ENCODE results near the gene SVIL.
"Not testable (repeated sequence)": the region's sequence is repeated elsewhere in the genome, so short reads cannot be mapped to it uniquely, and the experiment has no call there.

The SVIL gene

DNA sequence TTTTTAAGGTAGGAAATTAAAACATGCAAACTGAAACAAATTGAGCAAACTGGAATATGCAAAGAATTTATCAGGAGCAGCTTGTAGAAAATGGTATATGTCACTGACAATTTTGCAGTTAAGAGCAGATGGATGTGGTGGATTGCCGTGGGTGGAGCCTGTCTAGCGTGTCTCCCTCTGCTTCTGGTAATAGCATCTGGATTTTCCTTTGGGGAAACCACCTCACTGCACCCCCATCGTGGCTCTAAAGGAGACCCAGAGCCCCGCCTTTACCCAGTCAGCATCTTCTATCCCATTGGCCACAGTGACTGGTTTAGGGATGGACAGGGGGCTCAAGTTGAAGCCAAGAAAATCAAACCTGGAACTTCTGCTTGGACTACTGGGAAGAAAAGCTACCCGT, 142.9 kb downstream of the SVIL start:
- H3K27me3 ChIP-seq (ENCODE audit: insufficient read depth, low read length, poor library complexity, severe bottlenecking) = no peaks in the 10 kb centered on the region
- no peaks in the 10 kb centered on the region for H3F3A ChIP-seq (ENCODE audit: low read depth)
- H3K4me3 ChIP-seq (ENCODE audit: low read length, poor library complexity, severe bottlenecking) = no peak overlapping the region
- no peaks in the 10 kb centered on the region for H3K9me3 ChIP-seq (ENCODE audit: insufficient read depth, low read depth, low read length)
- no peak overlapping the region for H3K9ac ChIP-seq (ENCODE audit: low read depth, low read length, poor library complexity, severe bottlenecking)
- H3K79me2 ChIP-seq (ENCODE audit: insufficient read depth, low read length) = no peaks in the 10 kb centered on the region
- no peaks in the 10 kb centered on the region for H3K36me3 ChIP-seq (ENCODE audit: insufficient read depth, low read length)
- H3K4me2 ChIP-seq (ENCODE audit: low read depth, low read length, poor library complexity, severe bottlenecking) = no peak overlapping the region
- no peaks in the 10 kb centered on the region for H3K9me2 ChIP-seq (replicated peaks; ENCODE audit: low read depth, low read length)
- peaks cover 11% of the 10 kb centered on the region for H3K4me1 ChIP-seq (ENCODE audit: insufficient read depth, low read length, poor library complexity, severe bottlenecking)
- no peak overlapping the region for H2AFZ ChIP-seq (ENCODE audit: low read length)
- no peaks in the 10 kb centered on the region for H4K20me1 ChIP-seq (ENCODE audit: insufficient read depth, low read length, poor library complexity, severe bottlenecking)
- TF ChIP-seq, protein P1, sequence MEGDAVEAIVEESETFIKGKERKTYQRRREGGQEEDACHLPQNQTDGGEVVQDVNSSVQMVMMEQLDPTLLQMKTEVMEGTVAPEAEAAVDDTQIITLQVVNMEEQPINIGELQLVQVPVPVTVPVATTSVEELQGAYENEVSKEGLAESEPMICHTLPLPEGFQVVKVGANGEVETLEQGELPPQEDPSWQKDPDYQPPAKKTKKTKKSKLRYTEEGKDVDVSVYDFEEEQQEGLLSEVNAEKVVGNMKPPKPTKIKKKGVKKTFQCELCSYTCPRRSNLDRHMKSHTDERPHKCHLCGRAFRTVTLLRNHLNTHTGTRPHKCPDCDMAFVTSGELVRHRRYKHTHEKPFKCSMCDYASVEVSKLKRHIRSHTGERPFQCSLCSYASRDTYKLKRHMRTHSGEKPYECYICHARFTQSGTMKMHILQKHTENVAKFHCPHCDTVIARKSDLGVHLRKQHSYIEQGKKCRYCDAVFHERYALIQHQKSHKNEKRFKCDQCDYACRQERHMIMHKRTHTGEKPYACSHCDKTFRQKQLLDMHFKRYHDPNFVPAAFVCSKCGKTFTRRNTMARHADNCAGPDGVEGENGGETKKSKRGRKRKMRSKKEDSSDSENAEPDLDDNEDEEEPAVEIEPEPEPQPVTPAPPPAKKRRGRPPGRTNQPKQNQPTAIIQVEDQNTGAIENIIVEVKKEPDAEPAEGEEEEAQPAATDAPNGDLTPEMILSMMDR (conservative IDR thresholded peaks at IDR 0.05; ENCODE audit: low read length) = no peak
- no peak for TF ChIP-seq EZH2phosphoT487 (IDR thresholded peaks at IDR 0.05; ENCODE audit: borderline replicate concordance)

DNA sequence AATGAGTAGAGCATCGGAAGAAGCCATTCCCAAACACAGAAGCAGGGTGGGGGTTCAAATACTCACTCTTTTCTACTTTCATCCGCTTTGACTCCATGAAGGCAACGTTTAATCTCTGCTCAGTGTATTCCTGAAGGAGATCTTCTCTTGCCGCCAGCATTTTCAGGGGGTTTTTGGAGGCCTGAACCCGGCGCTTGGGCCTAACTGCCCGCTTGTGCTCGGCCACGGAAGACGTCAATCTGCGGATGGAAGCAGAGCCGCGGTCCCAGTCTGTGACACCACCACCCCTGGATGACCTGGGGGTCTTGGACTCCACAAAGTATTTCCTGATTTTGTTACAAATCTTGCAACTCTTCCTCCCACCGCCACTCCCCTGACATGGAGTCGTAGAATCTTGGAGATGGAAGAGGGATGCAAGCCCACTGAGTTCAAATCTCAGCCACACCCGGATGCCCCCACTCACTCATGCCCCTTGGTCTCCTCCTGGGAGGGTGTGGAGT, 143.9 kb downstream of the SVIL start:
- H2AFZ ChIP-seq (ENCODE audit: low read length); H3K27me3 ChIP-seq (ENCODE audit: insufficient read depth, low read length, poor library complexity, severe bottlenecking); H3K4me2 ChIP-seq (ENCODE audit: low read depth, low read length, poor library complexity, severe bottlenecking); H4K20me1 ChIP-seq (ENCODE audit: insufficient read depth, low read length, poor library complexity, severe bottlenecking); H3K79me2 ChIP-seq (ENCODE audit: insufficient read depth, low read length); H3K9ac ChIP-seq (ENCODE audit: low read depth, low read length, poor library complexity, severe bottlenecking); H3K9me3 ChIP-seq (ENCODE audit: insufficient read depth, low read depth, low read length); H3K36me3 ChIP-seq (ENCODE audit: insufficient read depth, low read length); H3K9me2 ChIP-seq (replicated peaks; ENCODE audit: low read depth, low read length); H3K4me3 ChIP-seq (ENCODE audit: low read length, poor library complexity, severe bottlenecking); H3F3A ChIP-seq (ENCODE audit: low read depth): not testable (repeated sequence)
- peaks cover 18% of the 10 kb centered on the region for H3K4me1 ChIP-seq (ENCODE audit: insufficient read depth, low read length, poor library complexity, severe bottlenecking)

GRCh38 chr10:29488471-29488870, 146.3 kb downstream of the SVIL start:
- H3K9me2 ChIP-seq (replicated peaks; ENCODE audit: low read depth, low read length); H3K27me3 ChIP-seq (ENCODE audit: insufficient read depth, low read length, poor library complexity, severe bottlenecking); H3K4me3 ChIP-seq (ENCODE audit: low read length, poor library complexity, severe bottlenecking); H3K4me2 ChIP-seq (ENCODE audit: low read depth, low read length, poor library complexity, severe bottlenecking); H3K36me3 ChIP-seq (ENCODE audit: insufficient read depth, low read length); H3F3A ChIP-seq (ENCODE audit: low read depth); H3K9ac ChIP-seq (ENCODE audit: low read depth, low read length, poor library complexity, severe bottlenecking); H4K20me1 ChIP-seq (ENCODE audit: insufficient read depth, low read length, poor library complexity, severe bottlenecking); H3K79me2 ChIP-seq (ENCODE audit: insufficient read depth, low read length); H2AFZ ChIP-seq (ENCODE audit: low read length); H3K9me3 ChIP-seq (ENCODE audit: insufficient read depth, low read depth, low read length): not testable (repeated sequence)
- H3K4me1 ChIP-seq (ENCODE audit: insufficient read depth, low read length, poor library complexity, severe bottlenecking) = peaks cover 34% of the 10 kb centered on the region

DNA sequence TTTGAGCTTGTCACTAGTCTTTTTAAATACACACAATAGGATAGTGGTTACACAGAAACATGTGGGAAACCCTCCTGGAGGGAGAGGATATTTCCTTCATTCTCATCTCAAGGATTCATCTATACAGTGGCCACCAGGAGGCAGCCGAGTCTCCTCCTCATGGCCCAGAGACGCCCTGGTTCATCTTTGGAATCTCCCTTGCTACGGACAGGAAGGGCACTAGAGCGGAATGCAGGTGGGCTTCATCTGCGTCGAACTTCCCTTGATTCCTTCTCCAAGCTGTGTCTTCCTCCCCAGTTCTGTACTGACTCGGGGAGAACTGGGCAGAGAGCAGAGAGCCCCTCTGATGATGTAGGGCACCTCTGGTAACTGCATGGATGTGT, 146.9 kb downstream of the SVIL start:
- H4K20me1 ChIP-seq (ENCODE audit: insufficient read depth, low read length, poor library complexity, severe bottlenecking); H3K9me2 ChIP-seq (replicated peaks; ENCODE audit: low read depth, low read length); H3K4me2 ChIP-seq (ENCODE audit: low read depth, low read length, poor library complexity, severe bottlenecking); H3F3A ChIP-seq (ENCODE audit: low read depth); H3K79me2 ChIP-seq (ENCODE audit: insufficient read depth, low read length); H3K36me3 ChIP-seq (ENCODE audit: insufficient read depth, low read length); H3K9me3 ChIP-seq (ENCODE audit: insufficient read depth, low read depth, low read length); H3K9ac ChIP-seq (ENCODE audit: low read depth, low read length, poor library complexity, severe bottlenecking); H2AFZ ChIP-seq (ENCODE audit: low read length); H3K27me3 ChIP-seq (ENCODE audit: insufficient read depth, low read length, poor library complexity, severe bottlenecking); H3K4me3 ChIP-seq (ENCODE audit: low read length, poor library complexity, severe bottlenecking): not testable (repeated sequence)
- H3K4me1 ChIP-seq (ENCODE audit: insufficient read depth, low read length, poor library complexity, severe bottlenecking) = peaks cover 40% of the 10 kb centered on the region

DNA sequence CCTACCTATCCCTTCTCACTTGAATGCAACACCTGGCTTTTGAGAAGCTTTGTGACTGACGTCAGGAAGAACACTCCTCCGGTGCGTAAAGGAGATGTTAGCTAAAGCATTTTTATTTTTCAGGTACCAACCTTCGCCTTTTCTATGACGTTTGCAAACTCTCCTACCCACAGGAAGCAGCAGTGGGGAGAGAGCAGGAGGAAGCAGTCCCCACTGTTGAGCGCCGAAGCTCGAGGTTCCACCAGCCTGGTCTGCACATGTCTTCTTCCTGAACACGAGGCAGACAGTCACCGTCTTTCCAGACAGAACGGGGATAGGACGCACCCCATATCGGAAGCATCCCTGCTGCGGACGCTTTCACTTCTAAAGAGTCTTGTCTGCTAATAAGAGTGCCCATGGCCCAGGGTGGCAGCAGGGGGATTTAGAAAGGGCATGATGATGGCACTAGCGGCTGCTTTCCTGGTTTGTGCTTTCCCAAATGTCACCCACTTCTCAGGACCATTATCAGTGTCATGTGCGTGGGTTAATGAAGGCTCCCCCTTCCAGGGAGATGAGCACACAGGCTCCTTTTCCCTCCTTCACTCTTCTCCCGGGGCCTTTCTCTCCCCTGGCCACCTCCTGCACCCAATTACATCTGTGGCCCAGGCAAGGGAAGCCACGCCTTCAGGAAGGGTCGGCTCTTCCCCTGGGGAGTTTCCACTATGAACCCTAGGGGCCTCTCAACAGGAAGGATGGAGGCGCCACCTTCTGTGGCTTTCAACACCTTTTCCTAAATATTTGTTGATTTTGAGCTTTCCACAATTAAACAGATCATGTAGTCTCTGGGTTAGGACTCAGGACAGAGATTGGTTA, 147.5 kb downstream of the SVIL start:
- H3K4me1 ChIP-seq (ENCODE audit: insufficient read depth, low read length, poor library complexity, severe bottlenecking) = peaks cover 45% of the 10 kb centered on the region
- H3K79me2 ChIP-seq (ENCODE audit: insufficient read depth, low read length); H3K9me2 ChIP-seq (replicated peaks; ENCODE audit: low read depth, low read length); H4K20me1 ChIP-seq (ENCODE audit: insufficient read depth, low read length, poor library complexity, severe bottlenecking); H3K27me3 ChIP-seq (ENCODE audit: insufficient read depth, low read length, poor library complexity, severe bottlenecking); H2AFZ ChIP-seq (ENCODE audit: low read length); H3K4me3 ChIP-seq (ENCODE audit: low read length, poor library complexity, severe bottlenecking); H3K36me3 ChIP-seq (ENCODE audit: insufficient read depth, low read length); H3F3A ChIP-seq (ENCODE audit: low read depth); H3K9ac ChIP-seq (ENCODE audit: low read depth, low read length, poor library complexity, severe bottlenecking); H3K4me2 ChIP-seq (ENCODE audit: low read depth, low read length, poor library complexity, severe bottlenecking); H3K9me3 ChIP-seq (ENCODE audit: insufficient read depth, low read depth, low read length): not testable (repeated sequence)
